Thyroid gland (tissue), 4 donors: ENCODE results near the gene ENAH. TPM values are rescaled to one million over a fixed set of nuclear protein-coding genes. Genes with fewer than 3 reads are reported as not detected.
A peak's percentile ranks its signal among the peaks of the same experiment; 100 is the strongest.
"Not testable (repeated sequence)": the region's sequence is repeated elsewhere in the genome, so short reads cannot be mapped to it uniquely, and the experiment has no call there.

Source experiments
- DNase-seq, 2 donors: peaks; one replicate each; pipeline ENCODE4 v3.0.0-alpha.2; 2019
- H3K27ac ChIP-seq, 3 donors: fragments of 200-600 bp; sonication (generic); 1 replicate in 2 of 3; 2 replicates in 1 of 3; pipeline ENCODE4 v1.5.1; 2016 to 2019; ENCODE audit warnings: mild to moderate bottlenecking in 1 of 3, moderate library complexity in 1 of 3
- H3K27me3 ChIP-seq: fragments of 200-600 bp; sonication (generic); one replicate; pipeline ENCODE4 v1.5.1; 2019
- H3K36me3 ChIP-seq, 2 donors: fragments of 200-600 bp; sonication (generic); one replicate each; pipeline ENCODE4 v1.5.1; 2016 to 2019
- H3K4me1 ChIP-seq, 2 donors: fragments of 200-600 bp; sonication (generic); one replicate each; pipeline ENCODE4 v1.5.1; 2017 to 2019
- H3K4me3 ChIP-seq, 3 donors: fragments of 200-600 bp; sonication (generic); replicated peaks in 1 of 3; 1 replicate in 2 of 3; 2 replicates in 1 of 3; pipeline ENCODE4 v1.5.1; 2016; ENCODE audit warnings: mild to moderate bottlenecking in 1 of 3
- H3K9me3 ChIP-seq: fragments of 200-600 bp; sonication (generic); one replicate; pipeline ENCODE4 v1.5.1; 2017
- POLR2A ChIP-seq, 2 donors: fragments of 450-650 bp; IDR thresholded peaks; one replicate each; pipeline ENCODE4 v1.6.1; 2017; ENCODE audit warnings: antibody characterized with exemption in 2 of 2, mild to moderate bottlenecking in 2 of 2, moderate library complexity in 1 of 2
- WGBS, 2 donors: methylation state at CpG; one replicate each; pipeline ENCODE4 v1.1.5; 2017; 5-methylcytosine and 5-hydroxymethylcytosine counted together
- intact Hi-C: fragments of 100-400 bp; cut with DNase I; formaldehyde crosslinking; loops from one replicate; pipeline ENCODE4 v1.15.1; 2023
- total RNA-seq, 4 donors: library from RNA; depleted of rRNA; stranded (reverse); fragments of >200 nt; gene quantifications; one replicate each; pipeline ENCODE4 v1.2.3, GENCODE V29; 2016
- TF ChIP-seq, protein P1 (sequence below), 6 experiments: fragments of 200-600 bp in 3 of 6; fragments of 450-650 bp in 3 of 6; sonication (generic) in 3 of 6; IDR thresholded peaks; one replicate each; pipeline ENCODE4 v1.5.1; 2016 to 2019; ENCODE audit warnings: antibody characterized with exemption in 6 of 6, mild to moderate bottlenecking in 2 of 6, inconsistent platforms in 1 of 6, moderate library complexity in 1 of 6

The ENAH gene
- 10 to 100 TPM; 24.5 to 31.4 (median 28.5) TPM for total RNA-seq

DNA sequence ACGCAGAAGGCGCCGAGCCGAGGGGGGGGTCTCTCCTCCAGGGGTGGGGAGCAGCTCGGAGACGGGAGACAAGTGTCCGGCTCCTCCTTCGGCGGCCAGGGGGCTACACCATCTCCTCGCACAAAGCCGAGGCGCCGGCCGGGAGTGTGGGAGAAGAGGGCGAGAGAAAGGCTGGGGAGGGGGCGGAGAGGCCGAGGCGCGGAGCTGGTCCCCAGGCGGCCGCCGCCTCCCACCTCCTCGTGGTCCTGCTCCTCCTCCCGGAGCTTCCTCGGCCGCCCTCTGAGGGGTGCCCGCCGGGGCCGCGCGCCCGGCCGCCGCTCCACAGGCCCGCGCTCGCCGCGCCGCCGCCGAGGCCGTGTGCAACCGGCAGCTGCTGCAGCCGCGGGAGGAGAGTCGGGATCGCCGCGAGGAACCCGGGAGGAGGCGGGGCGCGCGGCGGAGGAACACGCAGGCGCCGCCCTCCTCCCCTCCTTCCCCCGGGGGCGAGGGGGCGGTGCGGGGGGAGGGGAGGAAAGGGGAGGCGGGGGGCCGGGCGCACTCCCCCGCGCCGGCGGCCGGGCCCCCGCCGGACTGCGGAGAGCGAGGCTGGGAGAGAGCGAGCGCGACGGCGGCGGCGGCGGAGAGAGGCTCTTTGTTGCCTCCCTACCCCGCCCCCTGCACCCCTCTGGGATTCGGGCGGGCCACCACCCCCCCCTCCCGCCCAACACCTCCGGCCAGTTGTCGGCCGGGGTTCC is at the start of gene ENAH:
Gene ENAH (minus strand): TSS at position 395 of the 734 bp plus-strand sequence. CDS start 433 bp downstream, outside the sequence.
- DNase-seq: peak; percentile 82
- Histone ChIP-seq H3K4me3 (peak within 1 kb of the TSS; percentile 86 to 99 (median 99)), H3K27ac (peak within 1 kb of the TSS; percentile 93 to 96 (median 95)), H3K9me3 (no peaks in the 10 kb centered on the region), H3K36me3 (no peaks in the 10 kb centered on the region), H3K27me3 (no peaks in the 10 kb centered on the region), H3K4me1 (no peaks in the 10 kb centered on the region)
- intact Hi-C loops: loop anchor here (10.0 kb wide), 1 partner anchor 122 kb away; the partner anchor contains the start of gene SRP9
- TF ChIP-seq POLR2A (IDR thresholded peaks at IDR 0.05): peak; percentile 40 to 89
- TF ChIP-seq, protein P1, sequence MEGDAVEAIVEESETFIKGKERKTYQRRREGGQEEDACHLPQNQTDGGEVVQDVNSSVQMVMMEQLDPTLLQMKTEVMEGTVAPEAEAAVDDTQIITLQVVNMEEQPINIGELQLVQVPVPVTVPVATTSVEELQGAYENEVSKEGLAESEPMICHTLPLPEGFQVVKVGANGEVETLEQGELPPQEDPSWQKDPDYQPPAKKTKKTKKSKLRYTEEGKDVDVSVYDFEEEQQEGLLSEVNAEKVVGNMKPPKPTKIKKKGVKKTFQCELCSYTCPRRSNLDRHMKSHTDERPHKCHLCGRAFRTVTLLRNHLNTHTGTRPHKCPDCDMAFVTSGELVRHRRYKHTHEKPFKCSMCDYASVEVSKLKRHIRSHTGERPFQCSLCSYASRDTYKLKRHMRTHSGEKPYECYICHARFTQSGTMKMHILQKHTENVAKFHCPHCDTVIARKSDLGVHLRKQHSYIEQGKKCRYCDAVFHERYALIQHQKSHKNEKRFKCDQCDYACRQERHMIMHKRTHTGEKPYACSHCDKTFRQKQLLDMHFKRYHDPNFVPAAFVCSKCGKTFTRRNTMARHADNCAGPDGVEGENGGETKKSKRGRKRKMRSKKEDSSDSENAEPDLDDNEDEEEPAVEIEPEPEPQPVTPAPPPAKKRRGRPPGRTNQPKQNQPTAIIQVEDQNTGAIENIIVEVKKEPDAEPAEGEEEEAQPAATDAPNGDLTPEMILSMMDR (IDR thresholded peaks at IDR 0.05): no peak
- 0% methylated on average over 6 of the region's 90 CpGs; no CpG with 5 or more reads in 1 of the 2 donors for WGBS, 2 donors

DNA sequence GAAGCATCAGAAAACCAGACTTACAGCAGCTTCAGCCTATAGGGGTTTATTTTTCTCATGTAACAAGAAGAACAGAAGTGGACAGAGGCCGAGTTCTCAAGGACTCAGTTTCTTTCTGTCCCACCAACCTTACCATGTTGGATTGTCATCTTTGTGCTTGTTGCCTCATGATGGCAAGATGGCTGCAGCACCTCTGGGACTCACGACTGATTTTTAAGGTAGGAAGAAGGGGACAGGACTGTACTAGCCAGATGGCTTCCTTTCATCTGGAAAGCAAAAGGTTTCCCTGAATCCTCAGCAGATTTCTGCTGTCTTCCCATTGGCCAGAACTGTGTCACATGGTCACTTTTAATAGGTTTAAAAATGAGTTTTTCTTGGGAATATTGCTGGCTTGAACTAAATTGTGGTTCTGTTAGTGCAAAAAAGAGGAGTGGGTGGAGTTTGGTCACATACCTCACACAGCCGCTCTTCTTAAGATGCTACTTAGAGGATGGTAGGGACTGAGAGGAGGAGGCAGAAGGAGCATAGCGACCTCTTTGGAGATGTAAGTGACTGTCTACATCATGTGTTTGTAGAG is 48.1 kb upstream of the ENAH start:
- Histone ChIP-seq H3K4me3 (no peak overlapping the region), H3K27me3 (no peaks in the 10 kb centered on the region), H3K4me1 (no peaks in the 10 kb centered on the region), H3K27ac (no peak overlapping the region), H3K36me3 (no peaks in the 10 kb centered on the region), H3K9me3 (no peaks in the 10 kb centered on the region)
- 82 to 88% methylated on average over 4 of the region's 4 CpGs for WGBS, 2 donors
- intact Hi-C loops: no loop called here
- no peak for TF ChIP-seq POLR2A (IDR thresholded peaks at IDR 0.05)
- DNase-seq: no peak

DNA sequence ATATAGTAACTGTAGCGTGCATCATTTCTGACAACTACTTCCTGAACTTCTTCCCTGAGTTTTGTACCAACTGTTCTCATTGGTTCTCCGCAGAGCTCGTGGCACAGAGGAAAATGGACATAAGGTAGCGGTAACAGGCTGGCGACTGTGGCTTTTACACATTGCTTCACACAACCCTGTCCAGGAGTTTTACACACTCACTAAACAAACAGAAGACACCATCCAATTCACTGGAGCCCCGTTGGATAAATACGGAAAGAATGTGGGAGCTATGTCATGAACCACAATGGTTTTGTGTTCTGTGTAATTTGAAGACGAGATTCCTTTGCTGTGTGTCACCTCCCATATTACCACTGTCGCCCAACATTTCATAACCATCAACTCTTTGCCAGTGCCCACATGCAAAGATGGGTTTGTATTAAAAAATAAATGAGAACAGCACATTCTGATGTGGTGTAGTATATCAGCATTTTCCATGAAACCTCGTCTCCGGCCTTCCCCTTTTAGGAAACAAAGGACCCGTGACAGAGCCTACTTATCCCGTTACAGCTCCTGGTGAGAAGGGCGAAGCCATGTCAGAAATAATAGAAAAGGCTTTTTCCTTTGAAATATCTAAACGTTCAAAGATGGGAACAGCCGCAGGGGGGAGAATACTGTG is 47.4 kb upstream of the ENAH start:
- no peaks in the 10 kb centered on the region for H3K36me3 ChIP-seq
- no peak overlapping the region for H3K27ac ChIP-seq
- DNase-seq: no peak
- 54 to 77% methylated on average over 16 of the region's 16 CpGs for WGBS, 2 donors
- H3K27me3 ChIP-seq: no peaks in the 10 kb centered on the region
- no peaks in the 10 kb centered on the region for H3K4me1 ChIP-seq
- H3K4me3 ChIP-seq: no peak overlapping the region
- TF ChIP-seq POLR2A (IDR thresholded peaks at IDR 0.05): no peak
- TF ChIP-seq, protein P1 (IDR thresholded peaks at IDR 0.05): no peak
- intact Hi-C loops: no loop called here
- no peaks in the 10 kb centered on the region for H3K9me3 ChIP-seq

DNA sequence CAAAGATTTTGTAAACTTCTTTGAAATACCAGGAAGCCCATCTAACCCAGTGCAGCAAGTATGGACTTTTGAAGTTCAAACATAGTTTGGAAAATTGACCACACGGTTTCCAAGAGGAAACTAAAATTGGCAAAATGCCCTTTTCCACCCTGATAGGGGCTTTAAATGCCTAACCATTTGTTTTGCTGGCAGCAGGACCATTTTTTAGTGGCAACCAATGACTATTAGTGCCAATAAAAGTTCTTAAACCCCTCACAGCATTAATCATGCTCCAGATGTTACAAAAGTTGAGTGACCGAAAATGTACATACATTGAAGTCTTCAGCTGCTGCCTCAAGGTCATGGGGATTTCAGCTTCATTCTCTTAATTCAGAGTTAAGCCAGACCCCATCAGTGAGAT is 46.4 kb upstream of the ENAH start:
- H3K4me3 ChIP-seq: no peak overlapping the region
- no peak for TF ChIP-seq POLR2A (IDR thresholded peaks at IDR 0.05)
- TF ChIP-seq, protein P1 (IDR thresholded peaks at IDR 0.05): no peak
- no peaks in the 10 kb centered on the region for H3K9me3 ChIP-seq
- 71 to 75% methylated on average over 2 of the region's 2 CpGs for WGBS, 2 donors
- DNase-seq: no peak
- intact Hi-C loops: no loop called here
- H3K27ac ChIP-seq: no peak overlapping the region
- no peaks in the 10 kb centered on the region for H3K36me3 ChIP-seq
- H3K27me3 ChIP-seq: no peaks in the 10 kb centered on the region
- H3K4me1 ChIP-seq: no peaks in the 10 kb centered on the region

DNA sequence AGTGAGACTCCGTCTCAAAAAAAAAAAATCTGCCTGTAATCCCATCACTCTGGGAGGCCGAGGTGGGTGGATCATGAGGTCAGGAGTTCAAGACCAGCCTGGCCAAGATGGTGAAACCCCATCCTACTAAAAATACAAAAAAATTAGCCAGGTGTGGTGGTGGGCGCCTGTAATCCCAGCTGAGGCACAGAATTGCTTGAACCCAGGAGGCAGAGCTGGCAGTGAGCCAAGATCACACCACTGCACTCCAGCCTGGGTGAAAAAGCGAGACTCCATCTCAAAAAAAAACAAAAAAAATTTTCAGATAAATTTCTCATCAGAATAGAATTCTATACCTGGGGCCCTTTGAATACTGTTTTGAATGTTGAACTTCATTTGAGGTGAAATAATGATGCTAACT is 45.3 kb upstream of the ENAH start:
- 95% methylated on average over 4 of the region's 4 CpGs for WGBS, 2 donors
- H3K9me3 ChIP-seq, DNase-seq, H3K27ac ChIP-seq, H3K36me3 ChIP-seq, H3K4me3 ChIP-seq, H3K4me1 ChIP-seq, H3K27me3 ChIP-seq, intact Hi-C loops: not testable (repeated sequence)

DNA sequence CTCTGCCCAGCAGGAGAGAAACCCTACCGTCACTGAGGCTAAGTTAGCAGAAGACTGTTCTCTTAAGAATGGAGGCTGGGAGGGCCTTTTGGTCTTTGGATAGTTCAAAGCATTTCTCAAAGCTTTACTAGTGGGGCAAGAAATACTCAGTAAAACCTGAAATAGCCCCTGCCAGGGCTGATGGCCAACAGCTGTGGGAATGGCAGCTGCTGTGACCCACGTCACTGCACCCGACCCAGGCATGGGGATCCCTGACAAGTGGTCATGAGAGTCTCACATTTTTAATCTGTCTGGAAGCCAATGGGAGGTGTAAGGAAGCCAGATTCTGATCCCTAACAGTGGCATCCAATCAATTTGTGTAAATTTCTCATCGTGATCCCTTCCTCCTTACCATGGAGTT is 44.5 kb upstream of the ENAH start:
- Histone ChIP-seq H3K27ac (no peak overlapping the region), H3K4me3 (no peak overlapping the region), H3K36me3 (no peaks in the 10 kb centered on the region), H3K4me1 (no peaks in the 10 kb centered on the region), H3K27me3 (no peaks in the 10 kb centered on the region), H3K9me3 (no peaks in the 10 kb centered on the region)
- WGBS, 2 donors: 55 to 66% methylated on average over 4 of the region's 4 CpGs
- TF ChIP-seq, protein P1 (IDR thresholded peaks at IDR 0.05): no peak
- TF ChIP-seq POLR2A (IDR thresholded peaks at IDR 0.05): no peak
- no peak for DNase-seq
- intact Hi-C loops: no loop called here
